Measurements from ENCODE around the gene BAIAP3. TPM values are rescaled to one million over a fixed set of nuclear protein-coding genes. Genes with fewer than 3 reads are reported as not detected.

The BAIAP3 gene
- total and polyA plus RNA-seq, 10 of the 15 experiments (the other 5 are each of a cell fraction or from before 2014, with no cell fraction given), result 0.03 to 0.56 (median 0.17) TPM; not detected in 3

DNA sequence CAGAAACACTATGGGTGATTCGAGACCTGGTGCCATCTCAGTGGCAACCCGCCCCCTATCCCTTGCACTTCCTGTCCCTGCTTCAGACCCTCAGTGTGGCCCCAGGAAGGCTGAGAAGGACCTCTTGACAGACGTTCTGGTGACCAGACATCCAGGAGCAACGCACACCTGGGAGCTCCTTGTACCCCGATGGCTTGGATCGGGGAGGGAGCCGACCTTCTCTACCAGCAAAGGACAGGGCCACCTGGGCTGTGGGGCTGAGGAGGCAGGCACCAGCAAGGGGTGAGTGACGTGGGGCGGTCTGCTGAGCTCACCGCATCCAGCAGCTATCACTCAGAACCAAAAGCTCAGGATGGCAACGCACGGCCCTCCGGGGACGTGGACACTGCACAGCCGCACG, 53.9 kb downstream of the BAIAP3 start:
- intact Hi-C loops (cut with micrococcal nuclease; ENCODE audit: unreplicated experiment), result no loop called here
- FAIRE-seq (no peak), DNase-seq (ENCODE audit: low read depth, low spot score) (no peak), ATAC-seq (no peak)
- ChIA-PET SMC1A (ENCODE audit: uncharacterized antibody, unreplicated experiment) (no interaction called here), CTCF (no interaction called here), RAD21 (ENCODE audit: unreplicated experiment) (no interaction called here), POLR2A (no interaction called here)
- Histone ChIP-seq H2AFZ (ENCODE audit: control insufficient read depth, low read depth, low read length) (no peak overlapping the region), H3K4me1 (ENCODE audit: control insufficient read depth, insufficient read depth, low read length) (no peaks in the 10 kb centered on the region), H3K4me3 (no peak overlapping the region), H3K27me3 (replicated peaks in 1 of 2; ENCODE audit: control insufficient read depth in 2 of 2, insufficient read depth in 2 of 2, low read length in 1 of 2) (no peaks in the 10 kb centered on the region), H3K9me3 (replicated peaks; ENCODE audit: control insufficient read depth, insufficient read depth, low read length) (no peaks in the 10 kb centered on the region), H3K4me2 (ENCODE audit: control insufficient read depth, insufficient read depth) (no peak overlapping the region), H3K36me3 (ENCODE audit: control insufficient read depth in 2 of 2, insufficient read depth in 2 of 2, low read length in 1 of 2) (peaks cover 0 to 2% of the 10 kb centered on the region in 2 experiments; a peak in 2 of 4 replicates), H3K79me2 (ENCODE audit: control insufficient read depth, insufficient read depth, low read length) (no peaks in the 10 kb centered on the region), H3K9ac (ENCODE audit: control insufficient read depth, insufficient read depth, low read length) (no peak overlapping the region), H4K20me1 (ENCODE audit: control insufficient read depth, insufficient read depth) (no peaks in the 10 kb centered on the region; the same call in 1 of the 2 replicates), H3K27ac (ENCODE audit: control insufficient read depth, insufficient read depth) (no peak overlapping the region)
- 74% methylated on average over 16 of the region's 16 CpGs for WGBS (ENCODE audit: insufficient coverage, insufficient replicate concordance, low lambda C conversion rate, missing lambda C conversion rate)
- in situ Hi-C loops (cut with MboI), result no loop called here
- TF ChIP-seq ZNF384 (IDR thresholded peaks at IDR 0.05; ENCODE audit: borderline replicate concordance, low read depth, low read length), result no peak
- BruUV-seq (replicated peaks), result no TSS peak

DNA sequence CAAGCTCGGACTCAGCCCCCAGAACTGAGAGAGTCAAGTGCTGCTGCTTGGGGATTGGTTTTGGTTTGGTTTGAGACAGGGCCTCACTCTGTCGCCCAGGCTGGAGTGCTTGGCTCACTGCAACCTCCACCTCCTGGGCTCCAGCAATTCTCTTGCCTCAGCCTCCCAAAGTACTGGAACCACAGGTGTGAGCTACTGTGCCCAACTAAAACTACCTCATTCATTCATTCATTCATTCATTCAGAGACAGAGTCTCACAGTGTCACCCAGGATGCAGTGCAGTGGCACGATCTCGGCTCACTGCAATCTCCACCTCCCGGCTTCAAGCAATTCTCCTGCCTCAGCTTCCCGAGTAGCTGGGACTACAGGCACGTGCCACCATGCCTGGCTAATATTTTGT, 56.3 kb downstream of the BAIAP3 start:
- CTCF ChIA-PET, result no interaction called here
- ATAC-seq (no peak), DNase-seq (ENCODE audit: low read depth, low spot score) (no peak), FAIRE-seq (no peak)
- H3K36me3 ChIP-seq (ENCODE audit: control insufficient read depth in 2 of 2, insufficient read depth in 2 of 2, low read length in 1 of 2), result peaks cover 0 to under 1% of the 10 kb centered on the region in 2 experiments; a peak in 1 of 4 replicates
- no peaks in the 10 kb centered on the region; the same call in 1 of the 2 replicates for H4K20me1 ChIP-seq (ENCODE audit: control insufficient read depth, insufficient read depth)
- RAD21 ChIA-PET (ENCODE audit: unreplicated experiment), result no interaction called here
- H3K27ac ChIP-seq (ENCODE audit: control insufficient read depth, insufficient read depth), result no peak overlapping the region
- no peaks in the 10 kb centered on the region for H3K9me3 ChIP-seq (replicated peaks; ENCODE audit: control insufficient read depth, insufficient read depth, low read length)
- BruUV-seq (replicated peaks), result no TSS peak
- H2AFZ ChIP-seq (ENCODE audit: control insufficient read depth, low read depth, low read length), result no peak overlapping the region
- H3K9ac ChIP-seq (ENCODE audit: control insufficient read depth, insufficient read depth, low read length), result no peak overlapping the region
- in situ Hi-C loops (cut with MboI), result no loop called here
- H3K27me3 ChIP-seq (replicated peaks in 1 of 2; ENCODE audit: control insufficient read depth in 2 of 2, insufficient read depth in 2 of 2, low read length in 1 of 2), result no peaks in the 10 kb centered on the region
- TF ChIP-seq ZNF24 (IDR thresholded peaks at IDR 0.05), result peak; percentile 79
- TF ChIP-seq, protein P1, sequence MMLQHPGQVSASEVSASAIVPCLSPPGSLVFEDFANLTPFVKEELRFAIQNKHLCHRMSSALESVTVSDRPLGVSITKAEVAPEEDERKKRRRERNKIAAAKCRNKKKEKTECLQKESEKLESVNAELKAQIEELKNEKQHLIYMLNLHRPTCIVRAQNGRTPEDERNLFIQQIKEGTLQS (IDR thresholded peaks at IDR 0.05; ENCODE audit: borderline replicate concordance, extremely low read depth, low read depth, low read length), result no peak
- no peak overlapping the region for H3K4me3 ChIP-seq
- intact Hi-C loops (cut with micrococcal nuclease; ENCODE audit: unreplicated experiment), result no loop called here
- SMC1A ChIA-PET (ENCODE audit: uncharacterized antibody, unreplicated experiment), result no interaction called here
- H3K79me2 ChIP-seq (ENCODE audit: control insufficient read depth, insufficient read depth, low read length), result no peaks in the 10 kb centered on the region
- WGBS (ENCODE audit: insufficient coverage, insufficient replicate concordance, low lambda C conversion rate, missing lambda C conversion rate), result 84% methylated on average over 7 of the region's 7 CpGs
- POLR2A ChIA-PET, result no interaction called here
- H3K4me1 ChIP-seq (ENCODE audit: control insufficient read depth, insufficient read depth, low read length), result no peaks in the 10 kb centered on the region
- no peak overlapping the region for H3K4me2 ChIP-seq (ENCODE audit: control insufficient read depth, insufficient read depth)
